Fibroblast of skin of right quadriceps (primary cell): Measurements from ENCODE around the gene PTK6.
"Not testable (repeated sequence)": the region's sequence is repeated elsewhere in the genome, so short reads cannot be mapped to it uniquely, and the experiment has no call there.

Source experiments
- DNase-seq: peaks from one replicate; pipeline ENCODE4 v3.0.0-alpha.2; 2013

Gene PTK6

GRCh38 chr20:63527184-63527583 lies 10.0 kb downstream of the PTK6 start:
- DNase-seq, result no peak

- DNase-seq, result no peak
Measured at GRCh38 chr20:63525971-63526370, 11.2 kb downstream of the PTK6 start.

- DNase-seq, result no peak
Measured at GRCh38 chr20:63525185-63525584, 12.0 kb downstream of the PTK6 start.

GRCh38 chr20:63522981-63523611 lies 14.1 kb downstream of the PTK6 start:
- no peak for DNase-seq

- no peak for DNase-seq
Measured at GRCh38 chr20:63522091-63522868, 14.9 kb downstream of the PTK6 start.

DNA sequence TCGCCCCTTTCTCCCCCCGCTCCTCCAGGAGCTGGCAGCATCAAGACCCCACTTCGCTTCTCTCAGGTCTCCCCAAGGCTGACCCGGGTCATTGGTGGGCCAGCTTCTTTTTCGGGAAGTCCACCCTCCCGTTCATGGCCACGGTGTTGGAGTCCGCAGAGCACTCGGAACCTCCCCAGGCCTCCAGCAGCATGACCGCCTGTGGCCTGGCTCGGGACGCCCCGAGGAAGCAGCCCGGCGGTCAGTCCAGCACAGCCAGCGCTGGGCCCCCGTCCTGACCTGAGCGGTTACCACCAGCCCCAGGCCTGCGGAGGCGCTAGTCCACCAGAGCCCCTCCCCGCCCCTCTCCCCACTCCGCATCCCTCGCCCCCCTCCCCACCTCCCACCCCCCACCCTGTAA lies 15.6 kb downstream of the PTK6 start:
- DNase-seq, result no peak

GRCh38 chr20:63520934-63521601 lies 16.1 kb downstream of the PTK6 start:
- peak; percentile 69 for DNase-seq

DNA sequence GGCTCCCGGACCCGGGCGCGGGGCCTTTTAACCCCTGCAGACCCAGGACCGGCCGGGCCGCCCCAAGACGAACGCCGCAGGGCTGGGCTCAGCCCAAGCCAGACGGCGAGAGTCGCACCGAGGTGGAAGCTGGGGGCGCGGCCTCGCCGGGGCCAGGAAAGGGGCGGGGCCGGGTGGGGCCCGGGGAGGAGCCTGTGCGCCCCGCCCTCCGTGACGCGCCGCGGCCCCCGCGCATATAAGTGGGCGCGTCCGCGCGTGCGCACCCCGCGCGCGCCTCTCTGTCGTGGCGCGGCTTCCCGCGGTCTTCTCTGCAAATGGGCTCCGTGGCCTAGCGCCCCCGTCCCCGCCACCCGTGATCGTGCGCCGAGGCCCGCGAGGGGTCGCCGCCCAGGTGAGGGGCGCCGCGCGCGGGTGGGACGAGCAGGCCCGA lies 16.7 kb downstream of the PTK6 start, which contains the start of gene PPDPF:
TSS of gene PPDPF (plus strand) at position 262 of the 430 bp plus-strand sequence. CDS start 544 bp downstream, outside the sequence.
- DNase-seq, result peak; percentile 83

- DNase-seq, result peak; percentile 62
Measured at GRCh38 chr20:63519668-63520503, 17.3 kb downstream of the PTK6 start.

DNA sequence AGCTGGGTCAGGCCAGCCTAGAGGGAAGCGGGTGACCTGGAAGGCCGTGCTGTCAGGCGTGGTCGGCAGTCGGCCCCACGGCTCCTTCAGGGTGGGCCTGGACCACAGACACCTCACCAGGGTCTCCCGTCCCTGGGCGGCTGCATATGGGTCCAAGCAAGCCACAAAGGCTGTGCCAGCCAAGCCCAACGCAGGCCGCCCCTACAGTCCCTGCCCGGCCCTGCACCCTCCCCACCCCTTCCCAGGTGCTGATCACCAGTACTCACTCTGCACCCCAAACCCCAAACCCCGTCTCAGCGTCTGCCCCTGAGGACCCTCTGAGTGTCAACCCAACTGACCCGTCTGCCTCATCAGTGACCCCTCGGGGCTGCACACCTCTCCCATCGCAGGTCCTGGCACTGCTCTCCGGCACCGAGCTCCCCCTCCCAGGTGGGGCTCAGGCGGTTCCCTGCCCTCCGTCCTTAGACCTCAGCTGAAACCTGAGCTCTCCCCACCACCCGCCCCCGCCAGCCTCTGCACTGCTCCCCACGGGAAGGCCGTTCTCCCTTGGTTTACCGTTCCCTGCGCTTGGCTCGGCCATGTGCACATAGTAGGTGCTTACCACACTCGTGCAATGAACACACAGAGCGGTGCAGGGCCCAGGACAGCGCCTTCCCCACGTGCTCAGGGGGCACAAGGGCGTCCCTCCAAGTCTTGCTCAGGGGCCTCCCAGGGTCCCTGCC lies 18.1 kb downstream of the PTK6 start:
- no peak for DNase-seq

- DNase-seq, result no peak
Measured at GRCh38 chr20:63518351-63518861, 18.8 kb downstream of the PTK6 start.

- DNase-seq, result no peak
Measured at GRCh38 chr20:63517376-63518309, 19.5 kb downstream of the PTK6 start.

GRCh38 chr20:63514520-63514919 lies 22.7 kb downstream of the PTK6 start:
- not testable (repeated sequence) for DNase-seq

GRCh38 chr20:63513207-63513606 lies 24.0 kb downstream of the PTK6 start:
- DNase-seq, result no peak

DNA sequence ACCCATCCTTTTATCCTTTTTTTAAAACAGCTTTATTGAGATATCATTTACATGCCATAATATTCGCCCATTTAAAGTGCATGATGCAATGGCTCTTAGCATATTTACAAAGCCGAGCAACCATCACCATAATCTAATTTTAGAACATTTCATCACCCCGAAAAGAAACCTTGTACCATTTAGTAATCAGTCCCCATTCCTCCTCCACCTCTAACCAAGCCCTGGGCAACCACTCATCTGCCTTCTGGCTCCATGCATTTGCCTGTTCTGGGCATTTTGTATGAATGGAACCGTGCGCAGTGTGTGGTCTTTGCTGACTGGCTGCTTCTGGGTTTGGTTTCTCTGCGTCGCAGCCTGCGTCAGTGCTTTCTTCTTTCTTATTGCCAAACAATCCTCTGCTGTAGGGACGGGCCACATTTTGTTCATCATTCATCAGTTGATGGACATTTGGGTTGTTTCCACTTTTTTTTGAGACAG lies 28.1 kb downstream of the PTK6 start:
- no peak for DNase-seq

GRCh38 chr20:63508072-63508768 lies 29.0 kb downstream of the PTK6 start:
- no peak for DNase-seq

- no peak for DNase-seq
Measured at GRCh38 chr20:63507083-63507743, 30.0 kb downstream of the PTK6 start.

- no peak for DNase-seq
Measured at GRCh38 chr20:63505723-63506122, 31.5 kb downstream of the PTK6 start.

- no peak for DNase-seq
Measured at GRCh38 chr20:63505281-63505680, 31.9 kb downstream of the PTK6 start.
